SKM-1 (cell line): ENCODE results near the gene PADI2.
A peak's percentile ranks its signal among the peaks of the same experiment; 100 is the strongest.

ENCODE experiments used
- DNase-seq: peaks from one replicate; lab custom pipeline; 2025; ENCODE audit not compliant: unreplicated experiment; lab: John Stamatoyannopoulos, UW

Gene PADI2

GRCh38 chr1:17059391-17060305, 59.6 kb downstream of the PADI2 start:
- DNase-seq: peak; percentile 76

DNA sequence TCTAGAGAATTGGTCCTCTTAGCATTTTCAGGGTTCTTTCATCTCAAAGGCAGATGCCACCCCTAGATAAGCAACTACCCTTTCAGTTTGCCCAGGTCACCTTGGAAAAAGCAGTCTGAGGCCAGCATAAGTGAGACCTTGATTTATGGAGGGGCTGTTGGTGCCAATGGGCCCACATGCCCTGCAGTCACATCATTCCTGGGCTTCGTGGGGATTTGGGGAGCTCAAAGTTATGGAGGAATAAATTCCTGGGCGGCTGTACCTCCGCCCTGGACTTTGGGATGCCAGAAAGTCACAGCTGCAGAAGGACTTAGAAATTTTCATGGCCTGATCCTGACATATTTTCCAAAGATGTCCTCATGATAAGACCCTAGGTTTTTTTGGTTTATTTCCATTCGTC, 62.7 kb downstream of the PADI2 start:
- DNase-seq: no peak

- no peak for DNase-seq
These were observed 63.5 kb downstream of the PADI2 start for GRCh38 chr1:17055801-17056200.

DNA sequence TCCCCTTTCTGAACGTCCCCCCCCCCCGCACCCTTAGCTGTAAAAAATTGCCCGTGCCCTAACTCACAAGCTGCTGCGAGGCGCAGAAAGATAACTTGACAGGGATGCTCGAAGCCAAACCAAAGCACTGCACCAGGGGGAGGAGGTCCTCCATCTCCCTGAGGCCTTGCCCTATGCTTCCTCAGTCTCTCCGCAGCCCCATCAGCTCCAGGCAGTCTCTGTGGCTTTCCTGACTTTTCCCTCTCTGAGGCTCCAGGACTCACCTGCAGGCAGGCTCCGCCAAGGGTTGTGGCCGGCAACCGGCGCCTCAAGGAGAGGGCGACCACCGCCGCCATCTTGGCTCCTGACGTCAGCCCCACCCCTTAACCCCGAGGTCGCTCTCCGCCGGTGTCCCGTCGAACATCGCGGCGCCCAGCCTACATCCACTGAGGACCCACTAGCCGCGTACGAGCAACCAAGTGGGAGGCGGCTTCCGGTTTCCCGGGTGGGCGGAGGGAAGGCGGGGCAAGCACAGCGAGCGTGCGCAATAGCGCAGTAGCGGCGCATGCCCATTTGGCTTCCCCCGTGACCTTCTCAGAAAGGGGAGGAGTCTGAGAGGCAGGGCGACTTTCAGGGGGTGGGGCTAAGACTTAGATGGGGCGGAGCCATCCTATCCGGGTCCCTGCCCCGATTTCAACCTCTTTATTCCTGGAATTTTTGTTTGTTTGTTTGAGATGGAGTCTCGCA, 65.4 kb downstream of the PADI2 start, which contains the start of gene SDHB:
Gene SDHB (minus strand): TSS at position 348 of the 726 bp plus-strand sequence. CDS start 13 bp downstream, at position 335.
- DNase-seq: peak; percentile 93

DNA sequence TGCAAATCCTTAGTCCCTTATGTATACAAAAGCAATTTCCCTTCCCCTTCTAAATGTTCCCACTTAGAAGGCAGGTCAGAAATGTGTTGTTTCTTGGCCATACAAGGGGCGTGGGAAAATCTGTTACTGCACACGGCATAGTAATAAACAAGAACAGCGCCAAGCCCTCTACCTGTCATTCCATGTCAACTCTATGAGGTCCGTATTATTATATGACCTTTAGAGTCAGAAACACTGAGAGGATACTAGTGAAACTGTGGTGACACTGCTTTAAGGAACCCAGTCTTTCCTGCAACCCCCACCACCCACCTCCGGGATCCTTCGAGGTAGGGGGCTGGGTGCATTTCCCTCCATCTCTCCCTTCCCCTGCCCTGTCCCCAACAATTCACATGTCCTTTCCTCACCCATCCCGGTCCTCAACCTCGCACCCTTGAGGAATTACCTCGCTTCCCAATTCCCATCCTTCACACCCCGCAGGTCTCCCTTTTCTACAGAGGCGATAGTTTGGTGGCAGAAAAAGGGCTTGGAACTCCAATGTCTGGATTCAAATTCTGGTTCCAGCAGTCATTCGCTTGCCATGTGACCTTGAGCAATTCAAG, 66.1 kb downstream of the PADI2 start:
- no peak for DNase-seq

DNA sequence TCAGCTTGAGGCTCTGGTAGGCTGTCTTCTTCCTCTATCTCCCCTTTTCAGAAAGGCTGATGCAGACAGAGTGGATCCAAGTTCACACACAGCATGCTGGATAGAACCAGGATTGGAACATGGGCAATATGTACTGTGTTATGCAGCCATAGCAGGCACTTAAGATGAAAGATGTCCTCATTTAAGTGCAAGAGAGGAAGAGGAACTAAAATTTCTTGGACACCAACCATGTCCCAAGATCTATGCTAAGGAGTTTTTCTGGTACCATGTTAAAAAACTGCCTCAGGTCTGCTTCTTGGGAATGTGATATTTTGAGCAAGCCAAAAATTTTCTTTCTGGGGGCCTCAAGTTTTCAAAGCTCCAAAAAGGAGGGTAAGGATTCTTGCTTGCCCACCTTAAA, 66.6 kb downstream of the PADI2 start:
- no peak for DNase-seq

- no peak for DNase-seq
These were observed 67.2 kb downstream of the PADI2 start for GRCh38 chr1:17052038-17052437.

DNA sequence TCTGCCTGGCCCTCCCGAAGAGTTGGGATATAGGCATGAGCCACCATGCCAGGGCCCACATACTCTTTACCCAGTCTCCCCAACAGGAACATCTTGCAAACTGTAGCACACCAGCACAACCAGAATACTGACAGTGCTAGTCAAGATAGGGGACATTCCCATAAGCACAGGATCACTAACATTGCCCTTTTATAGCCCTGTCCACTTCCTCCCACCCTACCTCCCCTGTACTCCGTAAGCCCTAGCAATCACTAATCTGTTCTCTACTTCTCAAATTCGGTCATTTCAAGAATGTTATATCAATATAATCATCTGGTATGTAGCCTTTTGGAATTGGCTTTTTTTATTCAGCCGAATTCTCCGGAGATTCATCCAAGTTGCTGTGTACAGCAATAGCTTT, 71.3 kb downstream of the PADI2 start:
- no peak for DNase-seq

DNA sequence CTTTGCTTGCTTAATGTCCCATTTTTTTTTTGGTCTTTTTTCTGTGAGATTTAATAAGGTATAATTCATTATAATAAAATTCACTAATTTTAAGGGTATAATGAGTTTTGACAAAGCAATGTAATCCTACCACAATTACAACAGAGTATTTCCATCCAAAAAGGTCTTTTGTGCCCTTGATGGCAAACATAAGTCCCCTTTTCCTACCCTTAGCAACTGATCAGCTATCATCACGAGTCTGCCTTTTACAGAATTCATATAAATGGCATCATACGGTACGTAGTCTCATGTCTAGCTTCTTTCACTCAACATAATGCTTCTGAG, 73.0 kb downstream of the PADI2 start:
- DNase-seq: no peak

DNA sequence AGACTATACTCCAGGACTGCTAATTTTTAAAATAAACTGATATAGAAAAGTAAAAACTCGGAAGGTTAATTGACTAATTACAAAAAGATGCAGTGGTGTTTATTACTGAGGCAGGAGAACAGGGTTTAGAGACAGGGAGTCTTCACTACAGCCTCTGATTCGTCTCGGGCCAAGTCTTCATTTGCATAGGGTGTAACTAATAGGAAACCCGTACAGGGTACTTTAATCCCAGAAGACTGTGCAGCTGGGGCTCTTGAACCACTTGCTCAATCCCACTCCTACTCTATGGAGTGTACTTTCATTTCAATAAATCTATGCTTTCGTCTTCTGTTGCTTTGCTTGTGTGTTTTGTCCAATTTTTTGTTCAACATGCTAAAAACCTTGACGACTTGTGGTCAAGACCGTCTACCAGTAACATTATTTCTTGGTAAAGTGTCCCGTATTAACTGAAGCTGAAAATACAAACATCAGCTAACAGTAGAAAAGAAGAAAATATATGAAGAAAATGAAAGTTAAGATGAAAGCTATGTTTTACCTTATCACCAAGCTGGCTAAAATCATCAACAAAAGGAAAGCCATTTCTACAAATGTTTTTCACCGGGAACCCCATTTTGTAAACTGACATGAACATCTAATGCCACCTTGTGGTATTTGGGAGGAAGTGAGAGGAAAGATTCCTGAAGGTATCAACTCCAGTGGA, 73.5 kb downstream of the PADI2 start:
- peak; percentile 33 for DNase-seq

GRCh38 chr1:17045150-17045549, 74.1 kb downstream of the PADI2 start:
- no peak for DNase-seq

DNA sequence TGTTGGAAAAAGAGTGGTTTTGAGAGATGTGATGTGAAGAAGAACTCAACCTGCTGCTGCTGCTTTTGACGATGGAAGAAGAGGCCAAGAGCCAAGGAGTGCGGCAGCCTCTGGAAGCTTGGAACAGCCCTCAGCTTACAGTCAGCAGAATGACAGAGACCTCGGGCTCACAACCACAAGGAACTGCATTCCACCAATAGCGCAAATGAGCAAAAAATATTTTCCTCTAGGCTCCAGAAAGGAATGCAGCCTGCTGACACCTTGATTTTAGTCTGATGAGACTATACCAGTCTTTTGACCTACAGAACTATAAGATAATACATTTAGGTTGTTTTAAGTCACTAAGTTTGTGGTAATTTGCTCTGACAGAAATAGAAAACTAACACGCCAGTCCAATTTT, 75.6 kb downstream of the PADI2 start:
- no peak for DNase-seq

GRCh38 chr1:17040135-17040534, 79.1 kb downstream of the PADI2 start:
- no peak for DNase-seq

DNA sequence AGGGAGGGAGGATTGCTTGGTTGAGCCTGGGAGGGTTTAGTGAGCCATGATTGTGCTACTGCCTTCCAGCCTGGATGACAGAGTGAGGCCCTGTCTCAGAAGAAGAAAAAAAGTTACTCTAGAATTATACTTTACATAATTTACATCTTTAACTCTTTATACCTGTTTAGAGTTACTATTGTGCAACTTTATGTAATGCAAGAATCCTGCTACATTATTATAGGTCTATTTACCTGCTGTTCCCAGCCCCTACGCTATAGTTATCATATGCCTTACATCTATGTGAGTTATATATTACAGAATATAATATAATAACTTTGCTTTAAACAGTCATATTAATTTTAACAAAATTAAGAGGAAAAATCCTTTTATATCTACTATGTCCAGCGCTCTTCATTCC, 79.7 kb downstream of the PADI2 start:
- DNase-seq: no peak

- DNase-seq: no peak
These were observed 85.8 kb downstream of the PADI2 start for GRCh38 chr1:17033481-17033880.

DNA sequence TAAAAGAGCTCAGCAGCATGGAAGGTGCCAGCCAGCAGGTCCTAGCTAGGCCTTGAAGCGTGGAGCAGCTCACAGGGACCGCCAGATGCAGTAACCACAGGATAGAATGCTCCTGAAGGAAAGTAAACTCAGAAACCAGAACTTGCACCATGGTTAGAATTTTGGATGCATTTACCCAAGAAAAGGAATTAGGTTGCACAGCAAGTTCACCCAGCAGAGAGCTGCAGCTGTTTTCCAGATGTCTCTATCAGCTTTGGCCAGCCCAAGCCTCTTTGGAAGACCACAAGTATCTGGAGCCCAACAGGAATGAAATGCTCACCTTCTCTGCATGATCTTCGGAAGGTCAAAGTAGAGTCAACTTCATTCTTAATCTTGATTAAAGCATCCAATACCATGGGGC, 86.5 kb downstream of the PADI2 start:
- no peak for DNase-seq

DNA sequence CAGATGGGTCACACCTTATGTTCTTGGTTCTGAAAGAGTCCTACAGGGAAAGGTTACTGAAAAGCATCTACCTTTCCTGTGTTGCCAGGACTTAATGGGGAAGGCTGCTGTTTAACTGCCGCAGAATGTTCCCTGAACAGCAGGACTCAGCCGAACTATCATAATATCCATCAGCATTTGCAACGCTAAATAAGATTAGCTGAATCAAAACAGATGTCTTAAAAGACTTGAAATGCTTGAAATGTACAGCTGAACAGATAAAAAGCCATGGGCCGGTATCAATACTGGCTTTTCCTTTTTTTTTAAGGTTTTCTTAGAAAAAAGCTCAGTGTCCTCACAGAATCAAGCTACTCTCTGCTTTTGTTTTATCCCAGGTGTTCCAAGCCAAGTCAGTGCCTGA, 87.8 kb downstream of the PADI2 start:
- DNase-seq: no peak

DNA sequence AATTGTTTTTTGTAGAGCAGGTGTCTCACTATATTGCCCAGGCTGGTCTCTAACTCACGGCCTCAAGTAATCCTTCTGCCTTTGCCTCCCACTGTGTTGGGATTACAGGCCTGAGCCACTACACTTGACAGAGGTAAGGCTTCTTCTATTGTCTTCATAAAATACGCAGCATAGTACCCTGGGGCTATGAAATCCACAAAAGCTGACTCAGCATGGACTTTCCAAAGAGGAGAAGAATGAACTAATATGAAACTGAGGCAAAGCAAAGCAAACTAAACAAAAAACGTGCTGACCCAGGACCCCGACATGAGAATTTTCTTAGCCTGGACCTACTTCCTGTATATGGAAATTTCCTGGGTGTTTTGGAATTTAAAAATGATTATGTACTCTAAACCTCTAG, 89.0 kb downstream of the PADI2 start:
- no peak for DNase-seq

DNA sequence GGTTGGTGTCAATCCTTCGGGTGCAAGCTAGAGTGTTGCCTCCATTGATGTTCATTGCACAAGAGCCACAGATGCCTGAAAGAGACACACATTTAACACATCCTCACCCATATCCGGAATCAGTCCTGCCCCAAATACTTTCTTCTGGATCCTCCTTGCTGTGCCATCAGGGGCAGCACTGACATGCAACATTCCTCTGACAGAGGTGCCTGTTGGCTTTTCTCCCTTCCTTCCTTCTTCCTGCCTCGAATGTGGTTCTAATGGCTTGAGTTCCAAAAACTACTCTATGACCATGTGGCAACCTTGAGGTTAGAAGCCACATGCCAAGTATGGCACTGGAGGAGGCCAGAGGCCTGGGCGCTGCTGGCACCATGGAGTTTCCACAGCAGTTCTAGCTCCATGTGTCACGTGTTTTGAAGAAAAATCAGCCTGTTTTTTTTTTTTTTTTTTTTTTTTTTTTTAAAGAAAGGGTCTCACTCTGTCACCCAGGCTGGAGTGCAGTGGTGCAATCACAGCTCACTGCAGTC, 90.5 kb downstream of the PADI2 start:
- DNase-seq: no peak

DNA sequence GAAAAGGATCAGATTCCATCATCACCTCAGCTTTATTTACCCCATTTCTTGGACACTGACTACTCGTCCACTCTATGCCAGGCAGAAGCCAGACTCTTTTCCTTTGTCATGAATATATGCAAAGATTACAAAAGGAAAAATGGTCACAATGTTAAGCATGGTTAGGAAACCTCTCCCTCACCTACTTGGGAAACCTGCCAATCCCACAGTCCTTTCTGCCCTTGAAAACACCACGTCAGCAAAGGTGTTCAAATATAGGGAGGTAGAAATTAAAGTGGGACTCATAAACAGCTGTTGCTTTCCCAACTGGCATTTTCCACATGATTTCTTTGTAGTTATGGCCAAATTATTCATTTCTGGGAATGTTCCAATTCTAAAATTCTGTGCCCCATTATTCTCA, 91.4 kb downstream of the PADI2 start:
- DNase-seq: no peak

GRCh38 chr1:17027403-17027802, 91.8 kb downstream of the PADI2 start:
- DNase-seq: no peak
